GM12878 (cell line): Measurements from ENCODE around the gene SLC1A2. TPM values are rescaled to one million over a fixed set of nuclear protein-coding genes. Genes with fewer than 3 reads are reported as not detected.

Source experiments
- ATF2 ChIP-seq: IDR thresholded peaks from 2 replicates; pipeline ENCODE4 v1.6.1; 2012; ENCODE audit warnings: low read length, inconsistent platforms
- ATF7 ChIP-seq: fragments of 450-650 bp; IDR thresholded peaks from 2 replicates; pipeline ENCODE4 v1.6.1; 2016; ENCODE audit warnings: low read depth, mild to moderate bottlenecking
- CHD2 ChIP-seq: IDR thresholded peaks from 2 replicates; pipeline ENCODE4 v1.6.1; 2011; ENCODE audit warnings: low read depth, low read length, improper control_type of control experiment, borderline replicate concordance
- CUX1 ChIP-seq: IDR thresholded peaks from 2 replicates; pipeline ENCODE4 v1.6.1; 2012; ENCODE audit warnings: improper control_type of control experiment, low read depth, low read length; ENCODE audit not compliant: insufficient replicate concordance
- HDGF ChIP-seq: fragments of 450-650 bp; IDR thresholded peaks from 2 replicates; pipeline ENCODE4 v1.6.1; 2016; ENCODE audit warnings: antibody characterized with exemption
- IKZF2 ChIP-seq, 2 experiments: fragments of 450-650 bp; IDR thresholded peaks; 2 replicates each; pipeline ENCODE4 v1.6.1; 2017; ENCODE audit warnings: mild to moderate bottlenecking in 2 of 2, moderate library complexity in 2 of 2
- MEF2B ChIP-seq: fragments of 450-650 bp; IDR thresholded peaks from 2 replicates; pipeline ENCODE4 v1.6.1; 2018; ENCODE audit warnings: mild to moderate bottlenecking, moderate library complexity; ENCODE audit not compliant: partially characterized antibody, poor library complexity, severe bottlenecking
- MLLT1 ChIP-seq: fragments of 450-650 bp; IDR thresholded peaks from 2 replicates; pipeline ENCODE4 v1.6.1; 2016; ENCODE audit warnings: mild to moderate bottlenecking
- PRDM15 ChIP-seq: fragments of 450-650 bp; formaldehyde crosslinking; IDR thresholded peaks from 2 replicates; pipeline ENCODE4 v1.4.0; 2020; ENCODE audit warnings: mild to moderate bottlenecking, moderate library complexity
- RBBP5 ChIP-seq: fragments of 200-600 bp; sonication (generic); conservative IDR thresholded peaks from 2 replicates; pipeline ENCODE4 v1.6.1; 2016
- SIX5 ChIP-seq: IDR thresholded peaks from 2 replicates; pipeline ENCODE4 v1.6.1; 2011; ENCODE audit warnings: mild to moderate bottlenecking, low read depth, low read length, moderate library complexity; ENCODE audit not compliant: severe bottlenecking
- SRF ChIP-seq, 2 experiments: IDR thresholded peaks; 2 replicates each; pipeline ENCODE4 v1.6.1; 2011; ENCODE audit warnings: low read depth in 2 of 2, low read length in 2 of 2, mild to moderate bottlenecking in 1 of 2, moderate library complexity in 1 of 2
- TCF7 ChIP-seq: IDR thresholded peaks from 2 replicates; pipeline ENCODE4 v1.6.1; 2014; ENCODE audit warnings: antibody characterized with exemption, borderline replicate concordance
- ZNF622 ChIP-seq: fragments of 450-650 bp; IDR thresholded peaks from 2 replicates; pipeline ENCODE4 v1.6.1; 2017; ENCODE audit warnings: mild to moderate bottlenecking, inconsistent platforms
- polyA plus RNA-seq, 11 experiments: library from polyadenylated mRNA; depleted of rRNA in 4 of 11; unstranded in 6 of 11; stranded (reverse) in 5 of 11; fragments of >200 nt; fragmentation: Nextera tagmentation in 4 of 11; fragmentation: Illumina TruSeq in 1 of 11; extraction: Ambion mirVana in 4 of 11; extraction: Trizol in 1 of 11; gene quantifications; 1 replicate in 1 of 11; 2 replicates in 10 of 11; pipeline versions ENCODE4 v1.2.1 to v1.2.3, GENCODE V29; 2011 to 2016; ENCODE audit warnings: inconsistent platforms in 2 of 11, missing spikeins in 2 of 11, low read depth in 1 of 11
- total RNA-seq, 4 experiments: library from RNA; depleted of rRNA in 3 of 4; stranded (reverse); fragments of >200 nt in 3 of 4; fragmentation: Illumina TruSeq in 1 of 4; extraction: Trizol in 1 of 4; gene quantifications; 2 replicates each; pipeline versions ENCODE4 v1.2.1 to v1.2.3, GENCODE V29; 2013 to 2021

The SLC1A2 gene
- total and polyA plus RNA-seq, 10 of the 15 experiments (the other 5 are each of a cell fraction or from before 2014, with no cell fraction given): 0.01 to 0.84 (median 0.22) TPM; not detected in 1

GRCh38 chr11:35390737-35391682 lies 28.3 kb downstream of the SLC1A2 start (continued):
- no peak for TF ChIP-seq PRDM15 (CRISPR knock-in tag)
- peak; percentile 66; the same call in 1 of the 2 replicates for TF ChIP-seq TCF7
- TF ChIP-seq ATF2: peak; percentile 87
- TF ChIP-seq MLLT1: no peak
- TF ChIP-seq ATF7: peak; percentile 84
- no peak for TF ChIP-seq CUX1
- TF ChIP-seq CHD2: no peak
- TF ChIP-seq SIX5: no peak
- TF ChIP-seq SRF (IDR thresholded peaks at IDR 0.05; ENCODE audit: low read depth in 2 of 2, low read length in 2 of 2): no peak
- peak; percentile 76 for TF ChIP-seq MEF2B
- no peak for TF ChIP-seq HDGF
- peak; percentile 49 to 72; a peak in 3 of 4 replicates for TF ChIP-seq IKZF2 (IDR thresholded peaks at IDR 0.05)
- no peak for TF ChIP-seq RBBP5
- no peak for TF ChIP-seq ZNF622
